CD14-positive monocyte (primary cell): ENCODE measurements around the gene UVRAG. TPM values are rescaled to one million over a fixed set of nuclear protein-coding genes. Genes with fewer than 3 reads are reported as not detected.

Experiments
- DNase-seq, 3 donors: peaks; one replicate each; pipeline ENCODE4 v3.0.0-alpha.2; 2011 to 2022
- H2AFZ ChIP-seq: 2 replicates; pipeline ENCODE4 v1.6.0; 2012; ENCODE audit warnings: mild to moderate bottlenecking, low read depth, low read length, inconsistent platforms; ENCODE audit not compliant: insufficient read depth, poor library complexity, severe bottlenecking
- H3K27ac ChIP-seq, 2 donors: 1 replicate in 1 of 2; 2 replicates in 1 of 2; pipeline ENCODE4 v1.5.1; 2012 to 2013; ENCODE audit warnings: low read length in 2 of 2, control low read depth in 1 of 2, inconsistent platforms in 1 of 2, low read depth in 1 of 2, mild to moderate bottlenecking in 1 of 2
- H3K27me3 ChIP-seq, 2 donors: one replicate each; pipeline versions ENCODE4 v1.6.0 to v1.6.1; 2011 to 2013; ENCODE audit warnings: low read length in 2 of 2; ENCODE audit not compliant: control insufficient read depth in 2 of 2, insufficient read depth in 2 of 2
- H3K36me3 ChIP-seq, 2 donors: replicated peaks in 1 of 2; 1 replicate in 1 of 2; 2 replicates in 1 of 2; pipeline versions ENCODE4 v1.5.1 to v1.6.1; 2012 to 2013; ENCODE audit warnings: low read length in 2 of 2, control low read depth in 1 of 2, inconsistent platforms in 1 of 2, mild to moderate bottlenecking in 1 of 2; ENCODE audit not compliant: insufficient read depth in 2 of 2, control insufficient read depth in 1 of 2
- H3K4me1 ChIP-seq, 2 donors: 1 replicate in 1 of 2; 2 replicates in 1 of 2; pipeline versions ENCODE4 v1.5.1 to v1.6.1; 2012 to 2013; ENCODE audit warnings: low read length in 2 of 2, control low read depth in 1 of 2, inconsistent platforms in 1 of 2, mild to moderate bottlenecking in 1 of 2, moderate library complexity in 1 of 2; ENCODE audit not compliant: insufficient read depth in 2 of 2, control insufficient read depth in 1 of 2
- H3K4me2 ChIP-seq: replicated peaks from 2 replicates; pipeline ENCODE3; 2012; ENCODE audit warnings: low read length, moderate library complexity, mild to moderate bottlenecking; ENCODE audit not compliant: poor library complexity, severe bottlenecking; ENCODE audit errors: extremely low read depth
- H3K4me3 ChIP-seq, 3 experiments: fragments of 200-600 bp in 1 of 3; sonication (generic) in 1 of 3; replicated peaks in 1 of 3; 1 replicate in 2 of 3; 2 replicates in 1 of 3; pipeline ENCODE4 v1.5.1; 2011 to 2013; ENCODE audit warnings: low read length in 3 of 3, mild to moderate bottlenecking in 3 of 3, control low read depth in 2 of 3, low read depth in 2 of 3, inconsistent platforms in 1 of 3, moderate library complexity in 1 of 3
- H3K79me2 ChIP-seq: 2 replicates; pipeline ENCODE4 v1.6.0; 2012; ENCODE audit warnings: mild to moderate bottlenecking, control low read depth, inconsistent platforms, low read length, moderate library complexity; ENCODE audit not compliant: insufficient read depth
- H3K9ac ChIP-seq: 2 replicates; pipeline ENCODE4 v1.6.0; 2017; ENCODE audit warnings: low read length, mild to moderate bottlenecking; ENCODE audit not compliant: insufficient read depth, poor library complexity, severe bottlenecking
- H3K9me3 ChIP-seq, 2 donors: replicated peaks in 1 of 2; 1 replicate in 1 of 2; 2 replicates in 1 of 2; pipeline versions ENCODE4 v1.5.1 to v1.6.1; 2012 to 2013; ENCODE audit warnings: low read length in 2 of 2, control low read depth in 1 of 2; ENCODE audit not compliant: control insufficient read depth in 1 of 2, insufficient read depth in 1 of 2
- H4K20me1 ChIP-seq: 2 replicates; pipeline ENCODE4 v1.6.0; 2012; ENCODE audit warnings: mild to moderate bottlenecking, low read length, control low read depth, moderate library complexity; ENCODE audit not compliant: insufficient read depth
- H3K27ac Mint-ChIP-seq, 7 donors: one replicate each; pipeline ENCODE4 v1.8.0; 2020; ENCODE audit warnings: mild to moderate bottlenecking in 7 of 7, mixed read lengths in 7 of 7, moderate library complexity in 6 of 7, inconsistent platforms in 2 of 7
- H3K27me3 Mint-ChIP-seq, 3 donors: one replicate each; pipeline ENCODE4 v1.8.0; 2021 to 2022; ENCODE audit warnings: low read depth in 3 of 3, mild to moderate bottlenecking in 3 of 3, mixed read lengths in 3 of 3, moderate library complexity in 3 of 3, inconsistent platforms in 1 of 3
- H3K36me3 Mint-ChIP-seq, 2 donors: one replicate each; pipeline ENCODE4 v1.8.0; 2020; ENCODE audit warnings: mixed read lengths in 2 of 2, inconsistent platforms in 1 of 2, mild to moderate bottlenecking in 1 of 2
- H3K4me1 Mint-ChIP-seq: one replicate; pipeline ENCODE4 v1.8.0; 2020; ENCODE audit warnings: mild to moderate bottlenecking, mixed read lengths
- H3K4me3 Mint-ChIP-seq, 2 donors: one replicate each; pipeline ENCODE4 v1.8.0; 2020; ENCODE audit warnings: mild to moderate bottlenecking in 2 of 2, mixed read lengths in 2 of 2, moderate library complexity in 1 of 2
- H3K9me3 Mint-ChIP-seq, 7 donors: one replicate each; pipeline ENCODE4 v1.8.0; 2020 to 2022; ENCODE audit warnings: mixed read lengths in 7 of 7, mild to moderate bottlenecking in 6 of 7, moderate library complexity in 6 of 7, inconsistent platforms in 2 of 7
- WGBS: methylation state at CpG from one replicate; pipeline ENCODE4 v1.1.5; 2013; ENCODE audit warnings: missing lambda C conversion rate; ENCODE audit not compliant: insufficient coverage; 5-methylcytosine and 5-hydroxymethylcytosine counted together
- intact Hi-C, 2 donors: fragments of 100-400 bp; cut with micrococcal nuclease; formaldehyde crosslinking; loops; one replicate each; pipeline versions ENCODE4 v1.15.0 to v1.15.1; 2023
- polyA plus RNA-seq, 3 donors: library from polyadenylated mRNA; depleted of rRNA in 1 of 3; unstranded in 2 of 3; stranded (reverse) in 1 of 3; fragments of 300-500 nt in 2 of 3; fragments of >200 nt in 1 of 3; fragmentation: Illumina TruSeq in 2 of 3; gene quantifications; 1 replicate in 2 of 3; 2 replicates in 1 of 3; pipeline ENCODE4 v1.2.3, GENCODE V29; 2012 to 2021
- TF ChIP-seq, protein P1 (sequence below): fragments of 200-600 bp; IDR thresholded peaks from one replicate; pipeline ENCODE4 v1.8.0; 2022; ENCODE audit warnings: antibody characterized with exemption, mild to moderate bottlenecking

The UVRAG gene
- polyA plus RNA-seq, 3 donors = 13.7 to 20.5 (median 20.0) TPM

DNA sequence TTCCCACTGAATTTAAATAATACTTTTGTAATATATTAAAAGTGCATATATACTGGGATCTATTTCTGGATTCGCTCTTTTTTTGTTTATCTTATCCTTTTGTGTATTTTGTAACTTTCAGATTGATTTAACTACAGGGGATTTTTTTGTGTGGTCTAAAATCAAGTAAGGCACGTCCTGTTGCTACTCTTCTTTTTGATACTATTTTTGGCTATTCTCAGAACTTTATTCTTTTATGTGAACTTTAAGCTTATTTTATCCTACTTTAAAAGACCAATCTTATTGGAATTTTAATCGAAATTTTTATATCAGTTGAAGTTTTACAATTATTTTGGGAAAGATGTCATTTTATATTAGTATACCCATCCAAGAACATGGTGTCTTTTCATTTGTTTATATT, 106.8 kb downstream of the UVRAG start:
- intact Hi-C loops = no loop called here
- no peak overlapping the region for H3K9ac ChIP-seq
- H3K36me3 Mint-ChIP-seq = peaks cover 17 to 19% of the 10 kb centered on the region in 2 donors
- peaks cover 0 to 34% of the 10 kb centered on the region in 2 donors for H3K36me3 ChIP-seq
- WGBS = no CpG with 5 or more reads among the region's 3 CpGs
- H3K9me3 Mint-ChIP-seq = no peaks in the 10 kb centered on the region
- no peak overlapping the region for H3K4me3 ChIP-seq
- no peaks in the 10 kb centered on the region for H3K9me3 ChIP-seq
- TF ChIP-seq, protein P1, sequence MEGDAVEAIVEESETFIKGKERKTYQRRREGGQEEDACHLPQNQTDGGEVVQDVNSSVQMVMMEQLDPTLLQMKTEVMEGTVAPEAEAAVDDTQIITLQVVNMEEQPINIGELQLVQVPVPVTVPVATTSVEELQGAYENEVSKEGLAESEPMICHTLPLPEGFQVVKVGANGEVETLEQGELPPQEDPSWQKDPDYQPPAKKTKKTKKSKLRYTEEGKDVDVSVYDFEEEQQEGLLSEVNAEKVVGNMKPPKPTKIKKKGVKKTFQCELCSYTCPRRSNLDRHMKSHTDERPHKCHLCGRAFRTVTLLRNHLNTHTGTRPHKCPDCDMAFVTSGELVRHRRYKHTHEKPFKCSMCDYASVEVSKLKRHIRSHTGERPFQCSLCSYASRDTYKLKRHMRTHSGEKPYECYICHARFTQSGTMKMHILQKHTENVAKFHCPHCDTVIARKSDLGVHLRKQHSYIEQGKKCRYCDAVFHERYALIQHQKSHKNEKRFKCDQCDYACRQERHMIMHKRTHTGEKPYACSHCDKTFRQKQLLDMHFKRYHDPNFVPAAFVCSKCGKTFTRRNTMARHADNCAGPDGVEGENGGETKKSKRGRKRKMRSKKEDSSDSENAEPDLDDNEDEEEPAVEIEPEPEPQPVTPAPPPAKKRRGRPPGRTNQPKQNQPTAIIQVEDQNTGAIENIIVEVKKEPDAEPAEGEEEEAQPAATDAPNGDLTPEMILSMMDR = no peak
- H2AFZ ChIP-seq = no peak overlapping the region
- H3K27me3 Mint-ChIP-seq = no peaks in the 10 kb centered on the region
- H3K79me2 ChIP-seq = peaks cover 33% of the 10 kb centered on the region
- H3K27ac Mint-ChIP-seq = no peak overlapping the region
- H3K27me3 ChIP-seq = no peaks in the 10 kb centered on the region
- H3K4me3 Mint-ChIP-seq = no peak overlapping the region
- no peak overlapping the region for H3K4me2 ChIP-seq
- H3K27ac ChIP-seq = no peak overlapping the region
- no peaks in the 10 kb centered on the region for H3K4me1 ChIP-seq
- peaks cover 59% of the 10 kb centered on the region for H4K20me1 ChIP-seq
- no peak for DNase-seq
- H3K4me1 Mint-ChIP-seq = peaks cover 1% of the 10 kb centered on the region

DNA sequence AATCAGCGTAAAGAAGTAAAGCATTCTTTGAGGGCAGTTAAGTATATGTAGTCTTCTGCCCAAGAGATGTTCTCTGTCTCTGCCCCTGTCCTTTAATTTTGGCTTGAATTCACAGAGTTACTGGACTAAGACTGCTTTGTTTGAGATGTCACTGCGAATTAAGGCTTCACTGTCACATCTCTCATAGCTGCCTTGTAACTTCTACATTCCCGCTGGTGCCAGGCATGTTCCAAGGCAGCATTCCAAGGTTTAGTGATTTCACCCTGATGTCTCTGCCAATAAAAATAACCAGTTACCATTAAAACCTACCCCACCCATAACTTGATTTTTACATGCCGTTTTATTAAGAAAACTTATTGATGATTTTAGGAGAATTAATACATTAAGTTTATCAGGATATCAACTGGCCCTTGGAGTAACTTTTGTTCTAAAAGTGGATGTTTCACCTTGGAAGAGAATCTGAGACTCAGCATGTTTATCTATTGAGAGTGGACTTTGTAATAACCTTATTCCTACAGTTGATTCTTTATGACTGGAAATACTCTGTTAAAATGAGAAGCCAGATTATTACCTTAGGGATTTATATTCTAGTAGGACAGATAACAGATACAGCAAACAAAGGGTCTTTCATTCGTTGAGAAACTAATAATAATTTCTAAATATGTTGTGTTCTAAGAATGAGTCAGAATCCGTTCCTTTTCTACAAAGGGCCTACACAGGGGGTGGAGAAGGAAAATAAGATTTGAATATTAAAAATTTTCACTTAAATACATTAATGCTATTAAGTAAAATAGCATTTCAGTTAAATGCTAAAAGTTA, 110.2 kb downstream of the UVRAG start:
- Mint-ChIP-seq H3K27ac (peak overlapping the region in 1 of 7 donors; percentile 48), H3K4me3 (no peak overlapping the region), H3K4me1 (peaks cover 1% of the 10 kb centered on the region), H3K9me3 (no peaks in the 10 kb centered on the region), H3K27me3 (peaks cover 0 to 1% (median 0%) of the 10 kb centered on the region in 3 donors), H3K36me3 (peaks cover 19 to 24% of the 10 kb centered on the region in 2 donors)
- Histone ChIP-seq H3K4me2 (no peak overlapping the region), H3K36me3 (peaks cover 0 to 21% of the 10 kb centered on the region in 2 donors), H3K27ac (no peak overlapping the region), H3K4me1 (no peaks in the 10 kb centered on the region), H3K9me3 (no peaks in the 10 kb centered on the region), H3K4me3 (no peak overlapping the region), H3K79me2 (peaks cover 45% of the 10 kb centered on the region), H3K27me3 (no peaks in the 10 kb centered on the region), H2AFZ (no peak overlapping the region), H4K20me1 (peaks cover 46% of the 10 kb centered on the region), H3K9ac (no peak overlapping the region)
- no peak for DNase-seq
- TF ChIP-seq, protein P1 = no peak
- intact Hi-C loops = no loop called here
- WGBS = 100% methylated on average over 3 of the region's 6 CpGs
